Measurements from ENCODE around the gene HIVEP1. TPM values are rescaled to one million over a fixed set of nuclear protein-coding genes. Genes with fewer than 3 reads are reported as not detected.

Gene HIVEP1
- total RNA-seq, 2 experiments from 2014 or later = 22.1 to 22.6 TPM

- ChIA-PET POLR2A (interaction anchor here (0.7 to 1.9 kb wide), 2 partner anchors 11 to 361 kb away, joined by 3 to 9 read pairs; no protein-coding TSS in a partner anchor), CTCF (ENCODE audit: unreplicated experiment) (no interaction called here)
- no peak for TF ChIP-seq EZH2phosphoT487 (IDR thresholded peaks at IDR 0.05; ENCODE audit: borderline replicate concordance, low read depth, low read length)
- no peak for TF ChIP-seq CTCF (conservative IDR thresholded peaks at IDR 0.05; ENCODE audit: low read length)
- Histone ChIP-seq H3K27ac (ENCODE audit: low read depth, low read length, poor library complexity, severe bottlenecking) (no peak overlapping the region), H3K9me3 (ENCODE audit: low read length) (no peaks in the 10 kb centered on the region), H3K9me2 (ENCODE audit: insufficient read depth, low read length) (no peaks in the 10 kb centered on the region), H3K4me2 (ENCODE audit: low read length) (no peak overlapping the region), H3K4me3 (ENCODE audit: low read depth, low read length, poor library complexity, severe bottlenecking) (no peak overlapping the region), H3K79me2 (ENCODE audit: insufficient read depth, low read depth, low read length) (no peaks in the 10 kb centered on the region), H3K4me1 (ENCODE audit: insufficient read depth, low read length, poor library complexity, severe bottlenecking) (no peaks in the 10 kb centered on the region), H3K36me3 (ENCODE audit: insufficient read depth, low read length) (no peaks in the 10 kb centered on the region), H4K20me1 (ENCODE audit: insufficient read depth, low read length) (no peaks in the 10 kb centered on the region), H2AFZ (ENCODE audit: low read length) (no peak overlapping the region)
- intact Hi-C loops (cut with micrococcal nuclease; ENCODE audit: unreplicated experiment) = no loop called here
- BruUV-seq (replicated peaks) = no TSS peak
- no peak for DNase-seq (ENCODE audit: low spot score)
Observed at GRCh38 chr6:11972270-11972669, 39.8 kb upstream of the HIVEP1 start.

- POLR2A ChIA-PET = interaction anchor here (0.7 to 1.9 kb wide), 2 partner anchors 12 to 361 kb away, joined by 3 to 9 read pairs; no protein-coding TSS in a partner anchor
- Histone ChIP-seq H3K9me3 (ENCODE audit: low read length) (no peaks in the 10 kb centered on the region), H2AFZ (ENCODE audit: low read length) (no peak overlapping the region), H3K4me1 (ENCODE audit: insufficient read depth, low read length, poor library complexity, severe bottlenecking) (no peaks in the 10 kb centered on the region), H3K9me2 (ENCODE audit: insufficient read depth, low read length) (no peaks in the 10 kb centered on the region), H3K4me3 (ENCODE audit: low read depth, low read length, poor library complexity, severe bottlenecking) (no peak overlapping the region), H3K36me3 (ENCODE audit: insufficient read depth, low read length) (no peaks in the 10 kb centered on the region), H3K4me2 (ENCODE audit: low read length) (no peak overlapping the region), H4K20me1 (ENCODE audit: insufficient read depth, low read length) (no peaks in the 10 kb centered on the region), H3K79me2 (ENCODE audit: insufficient read depth, low read depth, low read length) (no peaks in the 10 kb centered on the region), H3K27ac (ENCODE audit: low read depth, low read length, poor library complexity, severe bottlenecking) (no peak overlapping the region)
- DNase-seq (ENCODE audit: low spot score) = no peak
- BruUV-seq (replicated peaks) = no TSS peak
- TF ChIP-seq CTCF (conservative IDR thresholded peaks at IDR 0.05; ENCODE audit: low read length) (no peak), EZH2phosphoT487 (IDR thresholded peaks at IDR 0.05; ENCODE audit: borderline replicate concordance, low read depth, low read length) (no peak)
- CTCF ChIA-PET (ENCODE audit: unreplicated experiment) = no interaction called here
- intact Hi-C loops (cut with micrococcal nuclease; ENCODE audit: unreplicated experiment) = no loop called here
Observed at GRCh38 chr6:11972806-11973205, 39.3 kb upstream of the HIVEP1 start.

- BruUV-seq (replicated peaks) = no TSS peak
- TF ChIP-seq CTCF (conservative IDR thresholded peaks at IDR 0.05; ENCODE audit: low read length) = no peak
- TF ChIP-seq EZH2phosphoT487 (IDR thresholded peaks at IDR 0.05; ENCODE audit: borderline replicate concordance, low read depth, low read length) = no peak
- ChIA-PET POLR2A (interaction anchor here (1.9 kb wide), 1 partner anchor 12 kb away, joined by 9 read pairs; no protein-coding TSS in a partner anchor), CTCF (ENCODE audit: unreplicated experiment) (no interaction called here)
- no peaks in the 10 kb centered on the region for H3K79me2 ChIP-seq (ENCODE audit: insufficient read depth, low read depth, low read length)
- no peak overlapping the region for H3K4me2 ChIP-seq (ENCODE audit: low read length)
- H3K9me3 ChIP-seq (ENCODE audit: low read length) = no peaks in the 10 kb centered on the region
- no peaks in the 10 kb centered on the region for H4K20me1 ChIP-seq (ENCODE audit: insufficient read depth, low read length)
- no peaks in the 10 kb centered on the region for H3K4me1 ChIP-seq (ENCODE audit: insufficient read depth, low read length, poor library complexity, severe bottlenecking)
- H3K4me3 ChIP-seq (ENCODE audit: low read depth, low read length, poor library complexity, severe bottlenecking) = no peak overlapping the region
- H2AFZ ChIP-seq (ENCODE audit: low read length) = no peak overlapping the region
- H3K9me2 ChIP-seq (ENCODE audit: insufficient read depth, low read length) = no peaks in the 10 kb centered on the region
- H3K27ac ChIP-seq (ENCODE audit: low read depth, low read length, poor library complexity, severe bottlenecking) = no peak overlapping the region
- no peak for DNase-seq (ENCODE audit: low spot score)
- intact Hi-C loops (cut with micrococcal nuclease; ENCODE audit: unreplicated experiment) = no loop called here
- no peaks in the 10 kb centered on the region for H3K36me3 ChIP-seq (ENCODE audit: insufficient read depth, low read length)
Observed at GRCh38 chr6:11973238-11973637, 38.9 kb upstream of the HIVEP1 start.
